Thoracic aorta (tissue), 2 donors: ENCODE results near the gene CCDC141. TPM values are rescaled to one million over a fixed set of nuclear protein-coding genes. Genes with fewer than 3 reads are reported as not detected.

Source experiments
- ATAC-seq: fragments of 150-250 bp; one replicate; pipeline ENCODE4 v1.8.0; 2017; ENCODE audit warnings: low read depth; ENCODE audit not compliant: insufficient number of reproducible peaks, low FRiP score
- DNase-seq: peaks from one replicate; pipeline ENCODE4 v3.0.0-alpha.2; 2020; ENCODE audit warnings: low spot score
- H3K27ac ChIP-seq, 2 donors: fragments of 200-600 bp; sonication (generic); 1 replicate in 1 of 2; 2 replicates in 1 of 2; pipeline ENCODE4 v1.5.1; 2016; ENCODE audit warnings: mild to moderate bottlenecking in 2 of 2, moderate library complexity in 2 of 2
- H3K27me3 ChIP-seq: fragments of 200-600 bp; sonication (generic); replicated peaks from 2 replicates; pipeline ENCODE4 v1.6.0; 2016; ENCODE audit warnings: mild to moderate bottlenecking; ENCODE audit not compliant: insufficient read depth
- H3K36me3 ChIP-seq: fragments of 200-600 bp; sonication (generic); one replicate; pipeline ENCODE4 v1.5.1; 2016
- H3K4me1 ChIP-seq, 2 donors: fragments of 200-600 bp; sonication (generic); 1 replicate in 1 of 2; 2 replicates in 1 of 2; pipeline versions ENCODE4 v1.5.1 to v1.6.0; 2016; ENCODE audit warnings: low read depth in 2 of 2, mild to moderate bottlenecking in 1 of 2; ENCODE audit not compliant: control insufficient read depth in 1 of 2
- H3K4me3 ChIP-seq: fragments of 200-600 bp; sonication (generic); 2 replicates; pipeline ENCODE4 v1.5.1; 2016; ENCODE audit warnings: mild to moderate bottlenecking
- H3K9me3 ChIP-seq: fragments of 200-600 bp; sonication (generic); 2 replicates; pipeline ENCODE4 v1.5.1; 2016
- CTCF ChIP-seq: fragments of 200-600 bp; sonication (generic); IDR thresholded peaks from one replicate; pipeline ENCODE4 v1.5.1; 2019; ENCODE audit warnings: antibody characterized with exemption
- total RNA-seq, 2 donors: library from RNA; depleted of rRNA; stranded (reverse); fragments of >200 nt; gene quantifications; one replicate each; pipeline versions ENCODE4 v1.1.0 to v1.2.3, GENCODE V29; 2016

CCDC141 gene
- total RNA-seq, 2 donors from 2014 or later, result 2.4 to 4.8 TPM

- ATAC-seq, result no peak
- DNase-seq, result no peak
- Histone ChIP-seq H3K27ac (no peak overlapping the region), H3K36me3 (no peaks in the 10 kb centered on the region), H3K9me3 (no peaks in the 10 kb centered on the region), H3K4me1 (no peaks in the 10 kb centered on the region), H3K27me3 (no peaks in the 10 kb centered on the region), H3K4me3 (no peak overlapping the region)
- TF ChIP-seq CTCF, result no peak
Observed at GRCh38 chr2:178923546-178923945, 126.4 kb downstream of the CCDC141 start.

GRCh38 chr2:178920916-178921513 lies 128.9 kb downstream of the CCDC141 start:
- Histone ChIP-seq H3K27me3 (no peaks in the 10 kb centered on the region), H3K4me3 (no peak overlapping the region), H3K27ac (no peak overlapping the region), H3K9me3 (no peaks in the 10 kb centered on the region), H3K36me3 (no peaks in the 10 kb centered on the region), H3K4me1 (no peaks in the 10 kb centered on the region)
- no peak for DNase-seq
- ATAC-seq, result no peak
- TF ChIP-seq CTCF, result no peak

- no peak for ATAC-seq
- Histone ChIP-seq H3K27me3 (no peaks in the 10 kb centered on the region), H3K36me3 (no peaks in the 10 kb centered on the region), H3K27ac (no peak overlapping the region), H3K9me3 (no peaks in the 10 kb centered on the region), H3K4me3 (no peak overlapping the region), H3K4me1 (no peaks in the 10 kb centered on the region)
- no peak for DNase-seq
- no peak for TF ChIP-seq CTCF
Observed at GRCh38 chr2:178917555-178917954, 132.4 kb downstream of the CCDC141 start.

GRCh38 chr2:178915423-178916173 lies 134.3 kb downstream of the CCDC141 start:
- peaks cover 0 to 2% of the 10 kb centered on the region in 2 donors for H3K4me1 ChIP-seq
- no peaks in the 10 kb centered on the region for H3K36me3 ChIP-seq
- no peaks in the 10 kb centered on the region for H3K9me3 ChIP-seq
- no peak for TF ChIP-seq CTCF
- no peak overlapping the region for H3K27ac ChIP-seq
- no peak overlapping the region for H3K4me3 ChIP-seq
- DNase-seq, result no peak
- H3K27me3 ChIP-seq, result no peaks in the 10 kb centered on the region
- ATAC-seq, result no peak

GRCh38 chr2:178914259-178914849 lies 135.6 kb downstream of the CCDC141 start:
- peak; percentile 49 for ATAC-seq
- TF ChIP-seq CTCF, result peak; percentile 82
- peak; percentile 21 for DNase-seq

More at GRCh38 chr2:178914259-178914849, 135.6 kb downstream of the CCDC141 start:
- H3K4me1 ChIP-seq, result peaks cover 0 to 11% of the 10 kb centered on the region in 2 donors
- H3K9me3 ChIP-seq, result no peaks in the 10 kb centered on the region
- no peaks in the 10 kb centered on the region for H3K27me3 ChIP-seq
- H3K36me3 ChIP-seq, result no peaks in the 10 kb centered on the region
- no peak overlapping the region for H3K27ac ChIP-seq
- H3K4me3 ChIP-seq, result no peak overlapping the region
